ENCODE results near the gene ATP8B4.

Gene ATP8B4

GRCh38 chr15:50044904-50045303 lies 74.1 kb downstream of the ATP8B4 start:
- Histone ChIP-seq H2AFZ (ENCODE audit: low read length) (no peak overlapping the region), H3K4me3 (ENCODE audit: low read depth, low read length, poor library complexity, severe bottlenecking) (no peak overlapping the region), H3K36me3 (ENCODE audit: insufficient read depth, low read length) (no peaks in the 10 kb centered on the region; the same call in 1 of the 2 replicates), H3K9me2 (ENCODE audit: low read depth, low read length) (no peaks in the 10 kb centered on the region), H3K4me2 (ENCODE audit: low read length) (no peak overlapping the region), H3K27ac (ENCODE audit: low read depth, low read length, poor library complexity, severe bottlenecking) (no peak overlapping the region), H3K27me3 (ENCODE audit: insufficient read depth, low read length) (no peaks in the 10 kb centered on the region), H4K20me1 (ENCODE audit: insufficient read depth, low read length) (no peaks in the 10 kb centered on the region), H3K9me3 (ENCODE audit: low read length) (peaks cover 4% of the 10 kb centered on the region; the same call in 1 of the 2 replicates), H3K9ac (ENCODE audit: low read length) (no peak overlapping the region), H3K4me1 (ENCODE audit: insufficient read depth, low read length, severe bottlenecking) (no peaks in the 10 kb centered on the region), H3K79me2 (ENCODE audit: insufficient read depth, low read length) (no peaks in the 10 kb centered on the region), H3F3A (ENCODE audit: insufficient read depth, low read length) (no peaks in the 10 kb centered on the region)
- TF ChIP-seq EZH2 (IDR thresholded peaks at IDR 0.05; ENCODE audit: borderline replicate concordance, low read length) (no peak), CTCF (IDR thresholded peaks at IDR 0.05; ENCODE audit: low read length) (no peak)

GRCh38 chr15:50044406-50044805 lies 74.6 kb downstream of the ATP8B4 start:
- TF ChIP-seq EZH2 (IDR thresholded peaks at IDR 0.05; ENCODE audit: borderline replicate concordance, low read length) (no peak), CTCF (IDR thresholded peaks at IDR 0.05; ENCODE audit: low read length) (no peak)
- Histone ChIP-seq H3K4me1 (ENCODE audit: insufficient read depth, low read length, severe bottlenecking) (no peaks in the 10 kb centered on the region), H3K27me3 (ENCODE audit: insufficient read depth, low read length) (no peaks in the 10 kb centered on the region), H3K79me2 (ENCODE audit: insufficient read depth, low read length) (no peaks in the 10 kb centered on the region), H3K27ac (ENCODE audit: low read depth, low read length, poor library complexity, severe bottlenecking) (no peak overlapping the region), H3K4me2 (ENCODE audit: low read length) (no peak overlapping the region), H4K20me1 (ENCODE audit: insufficient read depth, low read length) (no peaks in the 10 kb centered on the region), H3F3A (ENCODE audit: insufficient read depth, low read length) (no peaks in the 10 kb centered on the region), H3K9me3 (ENCODE audit: low read length) (peaks cover 4% of the 10 kb centered on the region; the same call in 1 of the 2 replicates), H3K9me2 (ENCODE audit: low read depth, low read length) (no peaks in the 10 kb centered on the region), H2AFZ (ENCODE audit: low read length) (no peak overlapping the region), H3K4me3 (ENCODE audit: low read depth, low read length, poor library complexity, severe bottlenecking) (no peak overlapping the region), H3K36me3 (ENCODE audit: insufficient read depth, low read length) (no peaks in the 10 kb centered on the region; the same call in 1 of the 2 replicates), H3K9ac (ENCODE audit: low read length) (no peak overlapping the region)

GRCh38 chr15:50042775-50043174 lies 76.3 kb downstream of the ATP8B4 start:
- H3K27ac ChIP-seq (ENCODE audit: low read depth, low read length, poor library complexity, severe bottlenecking) = no peak overlapping the region
- no peak for TF ChIP-seq CTCF (IDR thresholded peaks at IDR 0.05; ENCODE audit: low read length)
- TF ChIP-seq EZH2 (IDR thresholded peaks at IDR 0.05; ENCODE audit: borderline replicate concordance, low read length) = no peak
- no peak overlapping the region for H3K4me2 ChIP-seq (ENCODE audit: low read length)

More at GRCh38 chr15:50042775-50043174, 76.3 kb downstream of the ATP8B4 start:
- no peaks in the 10 kb centered on the region for H4K20me1 ChIP-seq (ENCODE audit: insufficient read depth, low read length)
- no peak overlapping the region for H2AFZ ChIP-seq (ENCODE audit: low read length)
- H3K36me3 ChIP-seq (ENCODE audit: insufficient read depth, low read length) = no peaks in the 10 kb centered on the region; the same call in 1 of the 2 replicates
- no peaks in the 10 kb centered on the region for H3K79me2 ChIP-seq (ENCODE audit: insufficient read depth, low read length)
- no peaks in the 10 kb centered on the region for H3K9me2 ChIP-seq (ENCODE audit: low read depth, low read length)
- H3K4me3 ChIP-seq (ENCODE audit: low read depth, low read length, poor library complexity, severe bottlenecking) = no peak overlapping the region
- no peaks in the 10 kb centered on the region for H3F3A ChIP-seq (ENCODE audit: insufficient read depth, low read length)
- H3K4me1 ChIP-seq (ENCODE audit: insufficient read depth, low read length, severe bottlenecking) = no peaks in the 10 kb centered on the region
- H3K27me3 ChIP-seq (ENCODE audit: insufficient read depth, low read length) = no peaks in the 10 kb centered on the region
- H3K9me3 ChIP-seq (ENCODE audit: low read length) = peaks cover 4% of the 10 kb centered on the region; the same call in 1 of the 2 replicates
- no peak overlapping the region for H3K9ac ChIP-seq (ENCODE audit: low read length)
